Tibial artery (tissue), 4 donors: ENCODE data around the gene PROK2.
A peak's percentile ranks its signal among the peaks of the same experiment; 100 is the strongest.

Source experiments
- DNase-seq, 2 donors: peaks; one replicate each; pipeline ENCODE4 v3.0.0-alpha.2; 2019
- H3K27ac ChIP-seq, 2 donors: fragments of 200-600 bp; sonication (generic) in 1 of 2; 1 replicate in 1 of 2; 2 replicates in 1 of 2; pipeline ENCODE4 v1.5.1; 2018 to 2019; ENCODE audit warnings: mild to moderate bottlenecking in 1 of 2
- H3K27me3 ChIP-seq, 2 donors: fragments of 200-600 bp; sonication (generic) in 1 of 2; one replicate each; pipeline versions ENCODE4 v1.5.1 to v1.6.0; 2016 to 2019
- H3K36me3 ChIP-seq, 3 donors: fragments of 200-600 bp; sonication (generic) in 2 of 3; one replicate each; pipeline ENCODE4 v1.5.1; 2016 to 2019; ENCODE audit warnings: mild to moderate bottlenecking in 2 of 3
- H3K4me1 ChIP-seq, 4 donors: fragments of 200-600 bp; sonication (generic) in 2 of 4; 1 replicate in 3 of 4; 2 replicates in 1 of 4; pipeline ENCODE4 v1.5.1; 2016 to 2019
- H3K4me3 ChIP-seq, 2 donors: fragments of 200-600 bp; sonication (generic) in 1 of 2; 1 replicate in 1 of 2; 2 replicates in 1 of 2; pipeline ENCODE4 v1.5.1; 2018 to 2019; ENCODE audit warnings: mild to moderate bottlenecking in 2 of 2
- H3K9me3 ChIP-seq, 3 donors: fragments of 200-600 bp; sonication (generic) in 1 of 3; one replicate each; pipeline ENCODE4 v1.5.1; 2016 to 2019
- intact Hi-C: fragments of 100-400 bp; cut with DNase I; formaldehyde crosslinking; loops from one replicate; pipeline ENCODE4 v1.15.0; 2023; ENCODE audit warnings: low total_unique reads
- TF ChIP-seq, protein P1 (sequence below), 2 experiments: fragments of 200-600 bp in 1 of 2; fragments of 450-650 bp in 1 of 2; IDR thresholded peaks; one replicate each; pipeline ENCODE4 v1.5.1; 2017 to 2019; ENCODE audit warnings: antibody characterized with exemption in 2 of 2, mild to moderate bottlenecking in 1 of 2, moderate library complexity in 1 of 2

Gene PROK2

GRCh38 chr3:71754610-71755253 is 30.2 kb downstream of the PROK2 start:
- Histone ChIP-seq H3K4me3 (peak overlapping the region; percentile 51 to 57), H3K36me3 (no peaks in the 10 kb centered on the region), H3K9me3 (no peaks in the 10 kb centered on the region), H3K4me1 (peaks cover 0 to 18% (median 7%) of the 10 kb centered on the region in 4 donors), H3K27ac (no peak overlapping the region), H3K27me3 (peaks cover 0 to 35% of the 10 kb centered on the region in 2 donors)
- DNase-seq, result no peak
- intact Hi-C loops, result no loop called here
- TF ChIP-seq, protein P1, sequence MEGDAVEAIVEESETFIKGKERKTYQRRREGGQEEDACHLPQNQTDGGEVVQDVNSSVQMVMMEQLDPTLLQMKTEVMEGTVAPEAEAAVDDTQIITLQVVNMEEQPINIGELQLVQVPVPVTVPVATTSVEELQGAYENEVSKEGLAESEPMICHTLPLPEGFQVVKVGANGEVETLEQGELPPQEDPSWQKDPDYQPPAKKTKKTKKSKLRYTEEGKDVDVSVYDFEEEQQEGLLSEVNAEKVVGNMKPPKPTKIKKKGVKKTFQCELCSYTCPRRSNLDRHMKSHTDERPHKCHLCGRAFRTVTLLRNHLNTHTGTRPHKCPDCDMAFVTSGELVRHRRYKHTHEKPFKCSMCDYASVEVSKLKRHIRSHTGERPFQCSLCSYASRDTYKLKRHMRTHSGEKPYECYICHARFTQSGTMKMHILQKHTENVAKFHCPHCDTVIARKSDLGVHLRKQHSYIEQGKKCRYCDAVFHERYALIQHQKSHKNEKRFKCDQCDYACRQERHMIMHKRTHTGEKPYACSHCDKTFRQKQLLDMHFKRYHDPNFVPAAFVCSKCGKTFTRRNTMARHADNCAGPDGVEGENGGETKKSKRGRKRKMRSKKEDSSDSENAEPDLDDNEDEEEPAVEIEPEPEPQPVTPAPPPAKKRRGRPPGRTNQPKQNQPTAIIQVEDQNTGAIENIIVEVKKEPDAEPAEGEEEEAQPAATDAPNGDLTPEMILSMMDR (IDR thresholded peaks at IDR 0.05), result no peak

DNA sequence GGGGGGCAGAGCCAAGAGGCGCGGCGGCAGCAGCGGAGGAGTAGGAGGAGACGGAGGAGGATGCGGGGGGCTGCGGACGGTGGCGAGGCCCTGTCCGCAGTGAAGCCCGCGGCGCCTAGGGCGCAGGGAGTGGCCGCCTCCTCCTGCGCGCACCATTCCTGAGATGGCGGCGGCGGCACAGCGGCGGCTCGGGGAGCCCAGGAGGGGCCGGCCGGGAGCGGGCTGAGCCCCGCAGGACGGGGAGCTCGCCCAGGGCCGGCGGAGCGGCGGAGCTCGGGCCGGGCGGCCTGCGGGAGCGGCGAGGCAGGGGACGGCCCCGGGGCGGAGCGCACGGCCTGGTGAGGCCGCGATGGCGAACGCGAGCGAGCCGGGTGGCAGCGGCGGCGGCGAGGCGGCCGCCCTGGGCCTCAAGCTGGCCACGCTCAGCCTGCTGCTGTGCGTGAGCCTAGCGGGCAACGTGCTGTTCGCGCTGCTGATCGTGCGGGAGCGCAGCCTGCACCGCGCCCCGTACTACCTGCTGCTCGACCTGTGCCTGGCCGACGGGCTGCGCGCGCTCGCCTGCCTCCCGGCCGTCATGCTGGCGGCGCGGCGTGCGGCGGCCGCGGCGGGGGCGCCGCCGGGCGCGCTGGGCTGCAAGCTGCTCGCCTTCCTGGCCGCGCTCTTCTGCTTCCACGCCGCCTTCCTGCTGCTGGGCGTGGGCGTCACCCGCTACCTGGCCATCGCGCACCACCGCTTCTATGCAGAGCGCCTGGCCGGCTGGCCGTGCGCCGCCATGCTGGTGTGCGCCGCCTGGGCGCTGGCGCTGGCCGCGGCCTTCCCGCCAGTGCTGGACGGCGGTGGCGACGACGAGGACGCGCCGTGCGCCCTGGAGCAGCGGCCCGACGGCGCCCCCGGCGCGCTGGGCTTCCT is 31.0 kb downstream of the PROK2 start, which contains the start of gene GPR27:
TSS of gene GPR27 (plus strand) at position 155 of the 909 bp plus-strand sequence. CDS start at position 350, 195 bp downstream.
- no peaks in the 10 kb centered on the region for H3K9me3 ChIP-seq
- intact Hi-C loops, result no loop called here
- DNase-seq, result no peak
- TF ChIP-seq, protein P1 (IDR thresholded peaks at IDR 0.05), result no peak
- H3K27ac ChIP-seq, result no peak within 1 kb of the TSS
- peaks cover 0 to 18% (median 7%) of the 10 kb centered on the region in 4 donors for H3K4me1 ChIP-seq
- no peaks in the 10 kb centered on the region for H3K36me3 ChIP-seq
- H3K27me3 ChIP-seq, result peaks cover 0 to 35% of the 10 kb centered on the region in 2 donors
- H3K4me3 ChIP-seq, result peak within 1 kb of the TSS; percentile 51 to 57

GRCh38 chr3:71752831-71753700 is 31.9 kb downstream of the PROK2 start:
- H3K9me3 ChIP-seq, result no peaks in the 10 kb centered on the region
- H3K27ac ChIP-seq, result no peak overlapping the region
- H3K36me3 ChIP-seq, result no peaks in the 10 kb centered on the region
- no peak for DNase-seq
- H3K27me3 ChIP-seq, result peaks cover 0 to 35% of the 10 kb centered on the region in 2 donors
- peaks cover 0 to 18% (median 7%) of the 10 kb centered on the region in 4 donors for H3K4me1 ChIP-seq
- H3K4me3 ChIP-seq, result peak overlapping the region; percentile 51 to 57
- TF ChIP-seq, protein P1 (IDR thresholded peaks at IDR 0.05), result no peak
- intact Hi-C loops, result no loop called here

DNA sequence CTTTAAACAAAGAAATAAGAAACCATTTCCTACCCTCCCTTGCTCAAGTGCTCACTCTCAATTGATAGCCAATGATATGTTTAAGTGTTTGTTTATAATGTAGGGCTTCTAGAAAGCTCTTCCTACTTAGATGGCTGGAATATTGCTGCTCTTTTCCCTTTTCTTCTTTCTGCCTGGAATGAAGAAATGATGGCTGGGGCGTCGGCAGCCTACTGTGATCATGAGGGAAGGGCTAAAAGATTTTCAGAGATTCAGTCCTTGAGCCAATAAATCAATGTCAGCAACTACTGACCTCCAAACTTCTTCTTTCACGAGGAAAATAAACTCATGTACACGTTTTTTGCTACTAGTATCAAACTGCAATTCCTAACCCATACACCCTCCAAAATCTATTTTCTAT is 33.3 kb downstream of the PROK2 start:
- H3K27me3 ChIP-seq, result peaks cover 0 to 27% of the 10 kb centered on the region in 2 donors
- no peak overlapping the region for H3K4me3 ChIP-seq
- TF ChIP-seq, protein P1 (IDR thresholded peaks at IDR 0.05), result no peak
- peaks cover 0 to 18% (median 7%) of the 10 kb centered on the region in 4 donors for H3K4me1 ChIP-seq
- no peaks in the 10 kb centered on the region for H3K9me3 ChIP-seq
- no peaks in the 10 kb centered on the region for H3K36me3 ChIP-seq
- DNase-seq, result no peak
- intact Hi-C loops, result no loop called here
- H3K27ac ChIP-seq, result no peak overlapping the region

DNA sequence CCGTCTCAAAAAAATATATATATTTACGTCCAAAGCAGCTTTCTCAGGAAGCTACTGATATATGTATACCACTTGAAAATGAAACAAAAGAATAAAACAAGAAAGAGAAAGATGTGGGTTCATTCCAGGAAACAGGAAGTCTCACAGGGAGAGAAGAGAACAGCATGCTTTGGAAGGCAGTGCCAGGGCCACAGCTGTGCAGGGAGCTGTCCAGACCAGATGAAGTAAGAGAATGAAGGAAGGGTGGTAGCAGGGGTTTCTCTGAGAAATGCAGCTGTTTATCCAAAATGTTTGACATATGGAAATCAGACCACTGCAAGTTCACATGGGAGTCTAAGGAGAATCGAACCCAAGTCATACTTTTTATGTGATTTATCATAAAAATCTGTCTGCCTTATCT is 40.2 kb downstream of the PROK2 start:
- Histone ChIP-seq H3K4me1 (no peaks in the 10 kb centered on the region), H3K4me3 (no peak overlapping the region), H3K9me3 (peaks cover 0 to 30% (median 28%) of the 10 kb centered on the region in 3 donors), H3K27ac (no peak overlapping the region), H3K27me3 (no peaks in the 10 kb centered on the region), H3K36me3 (no peaks in the 10 kb centered on the region)
- intact Hi-C loops, result no loop called here
- DNase-seq, result no peak
- TF ChIP-seq, protein P1 (IDR thresholded peaks at IDR 0.05), result no peak
